ENCODE measurements around the gene COMT. TPM values are rescaled to one million over a fixed set of nuclear protein-coding genes. Genes with fewer than 3 reads are reported as not detected.
"Not testable (repeated sequence)": the region's sequence is repeated elsewhere in the genome, so short reads cannot be mapped to it uniquely, and the experiment has no call there.

Gene COMT
- polyA plus RNA-seq, 3 donors, result 82.5 to 123 (median 116) TPM

GRCh38 chr22:19902245-19902715 lies 39.3 kb upstream of the COMT start:
- DNase-seq (ENCODE audit: extremely low read depth in 1 of 11, low read depth in 9 of 11, low spot score in 4 of 11), result no peak

- no peak for DNase-seq (ENCODE audit: extremely low read depth in 1 of 11, low read depth in 9 of 11, low spot score in 4 of 11)
Measured at GRCh38 chr22:19903031-19903430, 38.5 kb upstream of the COMT start.

- no peak for DNase-seq (ENCODE audit: extremely low read depth in 1 of 11, low read depth in 9 of 11, low spot score in 4 of 11)
Measured at GRCh38 chr22:19903513-19903912, 38.1 kb upstream of the COMT start.

GRCh38 chr22:19904174-19904856 lies 37.3 kb upstream of the COMT start:
- DNase-seq (ENCODE audit: extremely low read depth in 1 of 11, low read depth in 9 of 11, low spot score in 4 of 11), result no peak

- DNase-seq (ENCODE audit: extremely low read depth in 1 of 11, low read depth in 9 of 11, low spot score in 4 of 11), result no peak
Measured at GRCh38 chr22:19904935-19905334, 36.6 kb upstream of the COMT start.

GRCh38 chr22:19905347-19906276 lies 36.0 kb upstream of the COMT start:
- no peak for DNase-seq (ENCODE audit: extremely low read depth in 1 of 11, low read depth in 9 of 11, low spot score in 4 of 11)

GRCh38 chr22:19906864-19907263 lies 34.7 kb upstream of the COMT start:
- not testable (repeated sequence) for DNase-seq (ENCODE audit: extremely low read depth in 1 of 11, low read depth in 9 of 11, low spot score in 4 of 11)

- not testable (repeated sequence) for DNase-seq (ENCODE audit: extremely low read depth in 1 of 11, low read depth in 9 of 11, low spot score in 4 of 11)
Measured at GRCh38 chr22:19907902-19908301, 33.7 kb upstream of the COMT start.

- DNase-seq (ENCODE audit: extremely low read depth in 1 of 11, low read depth in 9 of 11, low spot score in 4 of 11), result peak in 7 of 11 donors; percentile 60 to 80 (median 67)
Measured at GRCh38 chr22:19909350-19910179, 32.0 kb upstream of the COMT start.

- DNase-seq (ENCODE audit: extremely low read depth in 1 of 11, low read depth in 9 of 11, low spot score in 4 of 11), result no peak
Measured at GRCh38 chr22:19910180-19910744, 31.3 kb upstream of the COMT start.

GRCh38 chr22:19911540-19912270 lies 29.9 kb upstream of the COMT start:
- no peak for DNase-seq (ENCODE audit: extremely low read depth in 1 of 11, low read depth in 9 of 11, low spot score in 4 of 11)

GRCh38 chr22:19912271-19912999 lies 29.1 kb upstream of the COMT start:
- DNase-seq (ENCODE audit: extremely low read depth in 1 of 11, low read depth in 9 of 11, low spot score in 4 of 11), result no peak

- DNase-seq (ENCODE audit: extremely low read depth in 1 of 11, low read depth in 9 of 11, low spot score in 4 of 11), result no peak
Measured at GRCh38 chr22:19913337-19913936, 28.1 kb upstream of the COMT start.

- DNase-seq (ENCODE audit: extremely low read depth in 1 of 11, low read depth in 9 of 11, low spot score in 4 of 11), result no peak
Measured at GRCh38 chr22:19914201-19914943, 27.2 kb upstream of the COMT start.

- no peak for DNase-seq (ENCODE audit: extremely low read depth in 1 of 11, low read depth in 9 of 11, low spot score in 4 of 11)
Measured at GRCh38 chr22:19915287-19915954, 26.2 kb upstream of the COMT start.

- no peak for DNase-seq (ENCODE audit: extremely low read depth in 1 of 11, low read depth in 9 of 11, low spot score in 4 of 11)
Measured at GRCh38 chr22:19916006-19916405, 25.6 kb upstream of the COMT start.
